ENCODE data around the gene ZCCHC14. TPM values are rescaled to one million over a fixed set of nuclear protein-coding genes. Genes with fewer than 3 reads are reported as not detected.

Gene ZCCHC14
- total and polyA plus RNA-seq, 2 of the 13 experiments (the other 11 are each of a cell fraction or from before 2014, with no cell fraction given): 12.4 to 12.5 TPM

DNA sequence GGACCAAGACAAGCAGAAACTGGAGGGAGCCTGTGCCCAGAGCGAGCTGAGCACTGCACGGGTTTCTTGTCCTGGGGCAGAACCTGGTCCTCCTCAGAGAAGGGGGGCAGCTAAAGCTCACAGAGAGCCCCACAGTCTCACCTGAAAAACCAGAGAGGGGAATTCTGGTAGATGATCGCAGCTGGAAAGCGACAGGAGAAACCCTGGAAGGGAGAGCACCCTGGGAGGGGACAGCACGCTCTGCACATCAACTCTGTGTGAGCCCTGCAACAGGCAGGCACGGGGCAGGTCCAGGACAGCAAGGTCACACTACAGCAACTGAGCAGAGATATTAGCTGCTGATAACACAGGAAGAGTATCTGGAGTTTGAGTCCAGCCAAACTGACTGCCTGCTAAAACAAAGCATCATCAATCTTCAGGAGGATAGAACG is 18.2 kb downstream of the ZCCHC14 start (continued):
- TF ChIP-seq, protein P1, sequence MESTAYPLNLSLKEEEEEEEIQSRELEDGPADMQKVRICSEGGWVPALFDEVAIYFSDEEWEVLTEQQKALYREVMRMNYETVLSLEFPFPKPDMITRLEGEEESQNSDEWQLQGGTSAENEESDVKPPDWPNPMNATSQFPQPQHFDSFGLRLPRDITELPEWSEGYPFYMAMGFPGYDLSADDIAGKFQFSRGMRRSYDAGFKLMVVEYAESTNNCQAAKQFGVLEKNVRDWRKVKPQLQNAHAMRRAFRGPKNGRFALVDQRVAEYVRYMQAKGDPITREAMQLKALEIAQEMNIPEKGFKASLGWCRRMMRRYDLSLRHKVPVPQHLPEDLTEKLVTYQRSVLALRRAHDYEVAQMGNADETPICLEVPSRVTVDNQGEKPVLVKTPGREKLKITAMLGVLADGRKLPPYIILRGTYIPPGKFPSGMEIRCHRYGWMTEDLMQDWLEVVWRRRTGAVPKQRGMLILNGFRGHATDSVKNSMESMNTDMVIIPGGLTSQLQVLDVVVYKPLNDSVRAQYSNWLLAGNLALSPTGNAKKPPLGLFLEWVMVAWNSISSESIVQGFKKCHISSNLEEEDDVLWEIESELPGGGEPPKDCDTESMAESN (CRISPR knock-in tag; conservative IDR thresholded peaks at IDR 0.05): no peak
- peak; percentile 65 for TF ChIP-seq HDAC1 (CRISPR knock-in tag; IDR thresholded peaks at IDR 0.05)
- TF ChIP-seq ZC3H13 (CRISPR knock-in tag; IDR thresholded peaks at IDR 0.05): no peak
- TF ChIP-seq, protein P2, sequence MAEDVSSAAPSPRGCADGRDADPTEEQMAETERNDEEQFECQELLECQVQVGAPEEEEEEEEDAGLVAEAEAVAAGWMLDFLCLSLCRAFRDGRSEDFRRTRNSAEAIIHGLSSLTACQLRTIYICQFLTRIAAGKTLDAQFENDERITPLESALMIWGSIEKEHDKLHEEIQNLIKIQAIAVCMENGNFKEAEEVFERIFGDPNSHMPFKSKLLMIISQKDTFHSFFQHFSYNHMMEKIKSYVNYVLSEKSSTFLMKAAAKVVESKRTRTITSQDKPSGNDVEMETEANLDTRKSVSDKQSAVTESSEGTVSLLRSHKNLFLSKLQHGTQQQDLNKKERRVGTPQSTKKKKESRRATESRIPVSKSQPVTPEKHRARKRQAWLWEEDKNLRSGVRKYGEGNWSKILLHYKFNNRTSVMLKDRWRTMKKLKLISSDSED (CRISPR knock-in tag; IDR thresholded peaks at IDR 0.05): no peak
- TF ChIP-seq, protein P3, sequence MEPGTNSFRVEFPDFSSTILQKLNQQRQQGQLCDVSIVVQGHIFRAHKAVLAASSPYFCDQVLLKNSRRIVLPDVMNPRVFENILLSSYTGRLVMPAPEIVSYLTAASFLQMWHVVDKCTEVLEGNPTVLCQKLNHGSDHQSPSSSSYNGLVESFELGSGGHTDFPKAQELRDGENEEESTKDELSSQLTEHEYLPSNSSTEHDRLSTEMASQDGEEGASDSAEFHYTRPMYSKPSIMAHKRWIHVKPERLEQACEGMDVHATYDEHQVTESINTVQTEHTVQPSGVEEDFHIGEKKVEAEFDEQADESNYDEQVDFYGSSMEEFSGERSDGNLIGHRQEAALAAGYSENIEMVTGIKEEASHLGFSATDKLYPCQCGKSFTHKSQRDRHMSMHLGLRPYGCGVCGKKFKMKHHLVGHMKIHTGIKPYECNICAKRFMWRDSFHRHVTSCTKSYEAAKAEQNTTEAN (CRISPR knock-in tag; conservative IDR thresholded peaks at IDR 0.05): 0 out of 2 replicates have a peak, but pooled peaks have one; percentile 50
- TF ChIP-seq, protein P4, sequence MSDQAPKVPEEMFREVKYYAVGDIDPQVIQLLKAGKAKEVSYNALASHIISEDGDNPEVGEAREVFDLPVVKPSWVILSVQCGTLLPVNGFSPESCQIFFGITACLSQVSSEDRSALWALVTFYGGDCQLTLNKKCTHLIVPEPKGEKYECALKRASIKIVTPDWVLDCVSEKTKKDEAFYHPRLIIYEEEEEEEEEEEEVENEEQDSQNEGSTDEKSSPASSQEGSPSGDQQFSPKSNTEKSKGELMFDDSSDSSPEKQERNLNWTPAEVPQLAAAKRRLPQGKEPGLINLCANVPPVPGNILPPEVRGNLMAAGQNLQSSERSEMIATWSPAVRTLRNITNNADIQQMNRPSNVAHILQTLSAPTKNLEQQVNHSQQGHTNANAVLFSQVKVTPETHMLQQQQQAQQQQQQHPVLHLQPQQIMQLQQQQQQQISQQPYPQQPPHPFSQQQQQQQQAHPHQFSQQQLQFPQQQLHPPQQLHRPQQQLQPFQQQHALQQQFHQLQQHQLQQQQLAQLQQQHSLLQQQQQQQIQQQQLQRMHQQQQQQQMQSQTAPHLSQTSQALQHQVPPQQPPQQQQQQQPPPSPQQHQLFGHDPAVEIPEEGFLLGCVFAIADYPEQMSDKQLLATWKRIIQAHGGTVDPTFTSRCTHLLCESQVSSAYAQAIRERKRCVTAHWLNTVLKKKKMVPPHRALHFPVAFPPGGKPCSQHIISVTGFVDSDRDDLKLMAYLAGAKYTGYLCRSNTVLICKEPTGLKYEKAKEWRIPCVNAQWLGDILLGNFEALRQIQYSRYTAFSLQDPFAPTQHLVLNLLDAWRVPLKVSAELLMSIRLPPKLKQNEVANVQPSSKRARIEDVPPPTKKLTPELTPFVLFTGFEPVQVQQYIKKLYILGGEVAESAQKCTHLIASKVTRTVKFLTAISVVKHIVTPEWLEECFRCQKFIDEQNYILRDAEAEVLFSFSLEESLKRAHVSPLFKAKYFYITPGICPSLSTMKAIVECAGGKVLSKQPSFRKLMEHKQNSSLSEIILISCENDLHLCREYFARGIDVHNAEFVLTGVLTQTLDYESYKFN (CRISPR knock-in tag; conservative IDR thresholded peaks at IDR 0.05): peak; percentile 50; the same call in 1 of the 2 replicates
- no peak for TF ChIP-seq NR1H2 (CRISPR knock-in tag; IDR thresholded peaks at IDR 0.05; ENCODE audit: borderline replicate concordance, low read depth)
- TF ChIP-seq TBX2 (CRISPR knock-in tag; IDR thresholded peaks at IDR 0.05; ENCODE audit: borderline replicate concordance): peak; percentile 56; the same call in 1 of the 2 replicates
- TF ChIP-seq ZNF382 (CRISPR knock-in tag; IDR thresholded peaks at IDR 0.05; ENCODE audit: borderline replicate concordance): no peak
- no peak for TF ChIP-seq ZNF432 (CRISPR knock-in tag; IDR thresholded peaks at IDR 0.05; ENCODE audit: borderline replicate concordance)
- no peak for TF ChIP-seq WIZ (CRISPR knock-in tag; IDR thresholded peaks at IDR 0.05)
- TF ChIP-seq, protein P5, sequence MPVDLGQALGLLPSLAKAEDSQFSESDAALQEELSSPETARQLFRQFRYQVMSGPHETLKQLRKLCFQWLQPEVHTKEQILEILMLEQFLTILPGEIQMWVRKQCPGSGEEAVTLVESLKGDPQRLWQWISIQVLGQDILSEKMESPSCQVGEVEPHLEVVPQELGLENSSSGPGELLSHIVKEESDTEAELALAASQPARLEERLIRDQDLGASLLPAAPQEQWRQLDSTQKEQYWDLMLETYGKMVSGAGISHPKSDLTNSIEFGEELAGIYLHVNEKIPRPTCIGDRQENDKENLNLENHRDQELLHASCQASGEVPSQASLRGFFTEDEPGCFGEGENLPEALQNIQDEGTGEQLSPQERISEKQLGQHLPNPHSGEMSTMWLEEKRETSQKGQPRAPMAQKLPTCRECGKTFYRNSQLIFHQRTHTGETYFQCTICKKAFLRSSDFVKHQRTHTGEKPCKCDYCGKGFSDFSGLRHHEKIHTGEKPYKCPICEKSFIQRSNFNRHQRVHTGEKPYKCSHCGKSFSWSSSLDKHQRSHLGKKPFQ (CRISPR knock-in tag; IDR thresholded peaks at IDR 0.05; ENCODE audit: insufficient replicate concordance): peak; percentile 50
- TF ChIP-seq ZNF136 (CRISPR knock-in tag; IDR thresholded peaks at IDR 0.05; ENCODE audit: low read depth): no peak
- TF ChIP-seq SOX5 (CRISPR knock-in tag; IDR thresholded peaks at IDR 0.05; ENCODE audit: borderline replicate concordance): peak; percentile 48; the same call in 1 of the 2 replicates
- TF ChIP-seq, protein P6, sequence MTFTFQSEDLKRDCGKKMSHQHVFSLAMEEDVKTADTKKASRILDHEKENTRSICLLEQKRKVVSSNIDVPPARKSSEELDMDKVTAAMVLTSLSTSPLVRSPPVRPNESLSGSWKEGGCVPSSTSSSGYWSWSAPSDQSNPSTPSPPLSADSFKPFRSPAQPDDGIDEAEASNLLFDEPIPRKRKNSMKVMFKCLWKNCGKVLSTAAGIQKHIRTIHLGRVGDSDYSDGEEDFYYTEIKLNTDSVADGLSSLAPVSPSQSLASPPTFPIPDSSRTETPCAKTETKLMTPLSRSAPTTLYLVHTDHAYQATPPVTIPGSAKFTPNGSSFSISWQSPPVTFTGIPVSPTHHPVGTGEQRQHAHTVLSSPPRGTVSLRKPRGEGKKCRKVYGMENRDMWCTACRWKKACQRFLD (CRISPR knock-in tag; IDR thresholded peaks at IDR 0.05; ENCODE audit: borderline replicate concordance): no peak
- TF ChIP-seq ZNF20 (CRISPR knock-in tag; IDR thresholded peaks at IDR 0.05): no peak
- no peak for TF ChIP-seq NR2F6 (IDR thresholded peaks at IDR 0.05)
- peak; percentile 84 for TF ChIP-seq NR2F6 (CRISPR knock-in tag; IDR thresholded peaks at IDR 0.05)

Measured in HepG2 (cell line).